IMR-90 (cell line): ENCODE data around the gene TAF8. TPM values are rescaled to one million over a fixed set of nuclear protein-coding genes. Genes with fewer than 3 reads are reported as not detected.

Experiments used
- ATAC-seq: fragments of 200-7000 bp; cut with Tn5 transposase; 2 replicates; pipeline ENCODE4 v1.9.1; 2020; ENCODE audit warnings: low read depth, mild to moderate bottlenecking, moderate library complexity
- BruUV-seq: library from RNA; stranded (reverse); fragments of 400-500 nt; replicated peaks from 2 replicates; lab custom pipeline; 2021; lab: Mats Ljungman, UMichigan
- CTCF ChIA-PET: fragments of 300-600 bp; formaldehyde crosslinking; extraction: SDS; loops from one replicate; lab custom pipeline; 2021; ENCODE audit warnings: antibody characterized with exemption; lab: Yijun Ruan, JAX
- POLR2A ChIA-PET: fragments of 300-600 bp; sonication (Branson Sonifier 250); formaldehyde crosslinking; loops from one replicate; lab custom pipeline; 2022; ENCODE audit warnings: antibody characterized with exemption; ENCODE audit not compliant: unreplicated experiment; lab: Charles Lee
- DNase-seq: peaks from one replicate; pipeline ENCODE4 v3.0.0; 2013
- H2AFZ ChIP-seq: replicated peaks from 2 replicates; pipeline ENCODE3; 2013; ENCODE audit warnings: low read length, mild to moderate bottlenecking; ENCODE audit not compliant: poor library complexity
- H2AK5ac ChIP-seq: 2 replicates; pipeline ENCODE4 v1.6.1; 2013; ENCODE audit warnings: low read depth, low read length, inconsistent platforms
- H2AK9ac ChIP-seq: replicated peaks from 2 replicates; pipeline ENCODE3; 2013; ENCODE audit warnings: mild to moderate bottlenecking, low read depth, low read length, moderate library complexity; ENCODE audit not compliant: poor library complexity
- H2BK120ac ChIP-seq: 2 replicates; pipeline ENCODE4 v1.6.1; 2013; ENCODE audit warnings: low read depth, low read length, inconsistent platforms
- H2BK15ac ChIP-seq: 3 replicates; pipeline ENCODE4 v1.6.1; 2013; ENCODE audit warnings: low read depth, low read length, inconsistent platforms
- H2BK20ac ChIP-seq: 2 replicates; pipeline ENCODE4 v1.6.1; 2013; ENCODE audit warnings: low read depth, mild to moderate bottlenecking, inconsistent platforms, low read length, moderate library complexity
- H2BK5ac ChIP-seq: 2 replicates; pipeline ENCODE4 v1.6.1; 2013; ENCODE audit warnings: mild to moderate bottlenecking, low read depth, low read length, inconsistent platforms; ENCODE audit not compliant: poor library complexity, severe bottlenecking
- H3K14ac ChIP-seq: replicated peaks from 2 replicates; pipeline ENCODE4 v1.6.1; 2013; ENCODE audit warnings: low read depth, low read length, inconsistent platforms
- H3K18ac ChIP-seq: 2 replicates; pipeline ENCODE4 v1.6.1; 2013; ENCODE audit warnings: low read depth, low read length, control low read depth
- H3K23ac ChIP-seq: 2 replicates; pipeline ENCODE4 v1.6.1; 2013; ENCODE audit warnings: low read depth, low read length, inconsistent platforms
- H3K27ac ChIP-seq: 2 replicates; pipeline ENCODE4 v1.5.1; 2013; ENCODE audit warnings: mild to moderate bottlenecking, control low read depth, low read length; ENCODE audit not compliant: insufficient read depth
- H3K27me3 ChIP-seq: 2 replicates; pipeline ENCODE4 v1.6.1; 2013; ENCODE audit warnings: low read length; ENCODE audit not compliant: control insufficient read depth, insufficient read depth
- H3K36me3 ChIP-seq: 2 replicates; pipeline ENCODE4 v1.6.1; 2013; ENCODE audit warnings: low read length, mixed read lengths; ENCODE audit not compliant: control insufficient read depth, insufficient read depth
- H3K4ac ChIP-seq: 2 replicates; pipeline ENCODE4 v1.6.1; 2013; ENCODE audit warnings: low read depth, low read length, inconsistent platforms
- H3K4me1 ChIP-seq: 2 replicates; pipeline ENCODE4 v1.6.1; 2013; ENCODE audit warnings: low read length, mixed read lengths; ENCODE audit not compliant: control insufficient read depth, insufficient read depth
- H3K4me2 ChIP-seq: 2 replicates; pipeline ENCODE4 v1.6.1; 2013; ENCODE audit warnings: low read depth, mild to moderate bottlenecking, control low read depth, low read length, moderate library complexity
- H3K4me3 ChIP-seq: 2 replicates; pipeline ENCODE4 v1.5.1; 2013; ENCODE audit warnings: low read depth, mild to moderate bottlenecking, control low read depth, low read length, moderate library complexity; ENCODE audit not compliant: insufficient read depth
- H3K56ac ChIP-seq: 2 replicates; pipeline ENCODE4 v1.6.1; 2013; ENCODE audit warnings: low read length, inconsistent platforms; ENCODE audit not compliant: insufficient read depth; ENCODE audit errors: extremely low read depth
- H3K79me1 ChIP-seq, 2 experiments: 2 replicates each; pipeline ENCODE4 v1.6.1; 2013; ENCODE audit warnings: low read length in 2 of 2, inconsistent platforms in 1 of 2, low read depth in 1 of 2
- H3K9ac ChIP-seq: 2 replicates; pipeline ENCODE4 v1.6.1; 2013; ENCODE audit warnings: low read depth, low read length, control low read depth
- H3K9me1 ChIP-seq: 2 replicates; pipeline ENCODE4 v1.6.1; 2013; ENCODE audit warnings: low read length, inconsistent platforms; ENCODE audit not compliant: insufficient read depth
- H3K9me3 ChIP-seq: 2 replicates; pipeline ENCODE4 v1.6.1; 2013; ENCODE audit warnings: low read length; ENCODE audit not compliant: control insufficient read depth, insufficient read depth
- H4K20me1 ChIP-seq: 2 replicates; pipeline ENCODE4 v1.6.1; 2013; ENCODE audit warnings: low read length, inconsistent platforms; ENCODE audit not compliant: insufficient read depth
- H4K5ac ChIP-seq: 2 replicates; pipeline ENCODE4 v1.6.1; 2013; ENCODE audit warnings: mild to moderate bottlenecking, low read depth, low read length, control low read depth
- H4K8ac ChIP-seq, 2 experiments: 2 replicates each; pipeline ENCODE4 v1.6.1; 2013; ENCODE audit warnings: low read depth in 2 of 2, low read length in 2 of 2, control low read depth in 1 of 2, inconsistent platforms in 1 of 2
- H4K91ac ChIP-seq: 2 replicates; pipeline ENCODE4 v1.6.1; 2013; ENCODE audit warnings: low read depth, low read length, inconsistent platforms; ENCODE audit not compliant: insufficient read depth
- BHLHE40 ChIP-seq: fragments of 150-350 bp; IDR thresholded peaks from 2 replicates; pipeline ENCODE4 v1.6.1; 2016; ENCODE audit warnings: mild to moderate bottlenecking, low read depth, low read length
- CEBPB ChIP-seq: IDR thresholded peaks from 2 replicates; pipeline ENCODE4 v1.6.1; 2012; ENCODE audit warnings: low read depth, low read length, improper control_type of control experiment
- CHD1 ChIP-seq: IDR thresholded peaks from 2 replicates; pipeline ENCODE4 v1.6.1; 2012; ENCODE audit warnings: low read depth, low read length, improper control_type of control experiment
- CTCF ChIP-seq: conservative IDR thresholded peaks from 2 replicates; pipeline ENCODE4 v1.5.1; 2012; ENCODE audit warnings: mild to moderate bottlenecking, low read depth, low read length, improper control_type of control experiment
- ELK1 ChIP-seq: fragments of 150-350 bp; IDR thresholded peaks from 2 replicates; pipeline ENCODE4 v1.6.1; 2016; ENCODE audit warnings: low read depth, mild to moderate bottlenecking, low read length, moderate library complexity, borderline replicate concordance
- FOS ChIP-seq: fragments of 150-350 bp; IDR thresholded peaks from 2 replicates; pipeline ENCODE4 v1.6.1; 2016; ENCODE audit warnings: low read depth, low read length
- MAFK ChIP-seq: IDR thresholded peaks from 2 replicates; pipeline ENCODE4 v1.6.1; 2012; ENCODE audit warnings: low read depth, low read length, improper control_type of control experiment
- MAZ ChIP-seq: IDR thresholded peaks from 2 replicates; pipeline ENCODE4 v1.6.1; 2012; ENCODE audit warnings: low read depth, mild to moderate bottlenecking, low read length, improper control_type of control experiment, moderate library complexity, borderline replicate concordance
- MXI1 ChIP-seq: IDR thresholded peaks from 2 replicates; pipeline ENCODE4 v1.6.1; 2012; ENCODE audit warnings: low read depth, mild to moderate bottlenecking, low read length, moderate library complexity, borderline replicate concordance
- NFE2L2 ChIP-seq: fragments of 150-350 bp; IDR thresholded peaks from 2 replicates; pipeline ENCODE4 v1.6.1; 2016; ENCODE audit warnings: low read depth, mild to moderate bottlenecking, low read length
- POLR2A ChIP-seq: IDR thresholded peaks from 2 replicates; pipeline ENCODE4 v1.6.1; 2012; ENCODE audit warnings: mild to moderate bottlenecking, low read depth, low read length
- RAD21 ChIP-seq: IDR thresholded peaks from 2 replicates; pipeline ENCODE4 v1.6.1; 2012; ENCODE audit warnings: low read length, improper control_type of control experiment
- RCOR1 ChIP-seq: IDR thresholded peaks from 2 replicates; pipeline ENCODE4 v1.6.1; 2012; ENCODE audit warnings: mild to moderate bottlenecking, low read length, improper control_type of control experiment; ENCODE audit not compliant: insufficient replicate concordance
- RFX5 ChIP-seq: IDR thresholded peaks from 2 replicates; pipeline ENCODE4 v1.8.0; 2012; ENCODE audit warnings: low read depth, mild to moderate bottlenecking, low read length, moderate library complexity
- SMC3 ChIP-seq: fragments of 150-350 bp; IDR thresholded peaks from 2 replicates; pipeline ENCODE4 v1.6.1; 2016; ENCODE audit warnings: low read depth, mild to moderate bottlenecking, antibody characterized with exemption, low read length, moderate library complexity
- USF2 ChIP-seq: fragments of 150-350 bp; IDR thresholded peaks from 2 replicates; pipeline ENCODE4 v1.6.1; 2017; ENCODE audit warnings: mild to moderate bottlenecking, antibody characterized with exemption, low read length, low read depth
- WGBS, 2 experiments: methylation state at CpG; one replicate each; pipeline versions ENCODE4 v1.1.5 to v1.1.7; 2013; ENCODE audit warnings: missing lambda C conversion rate in 2 of 2; ENCODE audit not compliant: insufficient read length in 1 of 2; ENCODE audit errors: extremely low coverage in 2 of 2; 5-methylcytosine and 5-hydroxymethylcytosine counted together
- dilution Hi-C: fragments of 300-500 bp; cut with HindIII; formaldehyde crosslinking; loops from one replicate; pipeline ENCODE4 v1.14.3; 2018; ENCODE audit warnings: low sequenced_read_pairs; ENCODE audit not compliant: unreplicated experiment
- in situ Hi-C: fragments of 300-500 bp; cut with MboI; formaldehyde crosslinking; loops from 3 replicates; pipeline ENCODE4 v1.14.3; 2019; ENCODE audit warnings: low sequenced_read_pairs, inconsistent platforms, mixed read lengths
- intact Hi-C: fragments of 100-400 bp; cut with micrococcal nuclease; formaldehyde crosslinking; loops from 2 replicates; pipeline ENCODE4 v1.10.0; 2022
- polyA plus RNA-seq, 3 experiments: library from polyadenylated mRNA; depleted of rRNA; stranded (reverse); fragments of >200 nt; gene quantifications; 2 replicates each; pipeline ENCODE4 v1.2.3, GENCODE V29; 2012; ENCODE audit warnings: low replicate concordance in 1 of 3
- total RNA-seq: library from RNA; depleted of rRNA; stranded (reverse); fragments of >200 nt; gene quantifications from 2 replicates; pipeline ENCODE4 v1.2.3, GENCODE V29; 2012

TAF8 gene
- total and polyA plus RNA-seq, 2 of the 4 experiments (the other 2 are of a cell fraction) = 14.3 to 22.8 TPM

GRCh38 chr6:42068173-42068572 lies 17.8 kb downstream of the TAF8 start:
- intact Hi-C loops = no loop called here
- no peak overlapping the region for H3K18ac ChIP-seq

More at GRCh38 chr6:42068173-42068572, 17.8 kb downstream of the TAF8 start:
- Histone ChIP-seq H3K56ac (no peak overlapping the region), H2BK5ac (no peak overlapping the region), H2AK5ac (no peak overlapping the region), H2AFZ (no peak overlapping the region), H3K27ac (no peak overlapping the region), H3K36me3 (peaks cover 57% of the 10 kb centered on the region), H2BK20ac (no peak overlapping the region), H3K4me1 (no peaks in the 10 kb centered on the region), H3K27me3 (no peaks in the 10 kb centered on the region), H4K91ac (no peak overlapping the region), H3K9me1 (no peaks in the 10 kb centered on the region), H3K79me1 (no peaks in the 10 kb centered on the region), H2BK120ac (no peak overlapping the region), H3K4me3 (no peak overlapping the region), H4K5ac (no peak overlapping the region), H4K20me1 (no peaks in the 10 kb centered on the region), H3K9me3 (no peaks in the 10 kb centered on the region), H3K4ac (no peak overlapping the region), H4K8ac (no peak overlapping the region), H3K23ac (no peak overlapping the region), H2BK15ac (no peak overlapping the region), H3K4me2 (no peak overlapping the region), H3K14ac (no peak overlapping the region), H3K9ac (no peak overlapping the region), H2AK9ac (peak overlapping the region; percentile 20)
- ChIA-PET POLR2A (no interaction called here), CTCF (interaction anchor here (0.8 kb wide), 1 partner anchor 12 kb away, joined by 3 read pairs; no protein-coding TSS in a partner anchor)
- DNase-seq = no peak
- no peak for TF ChIP-seq RFX5
- no peak for TF ChIP-seq POLR2A
- TF ChIP-seq RCOR1 = no peak
- TF ChIP-seq CTCF = no peak
- TF ChIP-seq BHLHE40 = no peak
- TF ChIP-seq CEBPB = no peak
- TF ChIP-seq NFE2L2 = no peak
- TF ChIP-seq MAZ = no peak
- no peak for TF ChIP-seq FOS
- no peak for TF ChIP-seq MAFK
- no peak for TF ChIP-seq SMC3
- no peak for TF ChIP-seq ELK1
- TF ChIP-seq MXI1 = no peak
- TF ChIP-seq RAD21 = no peak
- TF ChIP-seq USF2 = no peak
- no peak for TF ChIP-seq CHD1
- no peak for ATAC-seq
- no TSS peak for BruUV-seq
- dilution Hi-C loops (no loop called here), in situ Hi-C loops (no loop called here)
- WGBS, 2 experiments = 85% methylated on average over 3 of the region's 7 CpGs; no CpG with 5 or more reads in 1 of the 2 experiments
